IMR-90 (cell line): ENCODE data around the gene HTR5A. TPM values are rescaled to one million over a fixed set of nuclear protein-coding genes. Genes with fewer than 3 reads are reported as not detected.

ENCODE experiments used
- ATAC-seq: fragments of 200-7000 bp; cut with Tn5 transposase; 2 replicates; pipeline ENCODE4 v1.9.1; 2020; ENCODE audit warnings: low read depth, mild to moderate bottlenecking, moderate library complexity
- BruUV-seq: library from RNA; stranded (reverse); fragments of 400-500 nt; replicated peaks from 2 replicates; lab custom pipeline; 2021; lab: Mats Ljungman, UMichigan
- CTCF ChIA-PET: fragments of 300-600 bp; formaldehyde crosslinking; extraction: SDS; loops from one replicate; lab custom pipeline; 2021; ENCODE audit warnings: antibody characterized with exemption; lab: Yijun Ruan, JAX
- POLR2A ChIA-PET: fragments of 300-600 bp; sonication (Branson Sonifier 250); formaldehyde crosslinking; loops from one replicate; lab custom pipeline; 2022; ENCODE audit warnings: antibody characterized with exemption; ENCODE audit not compliant: unreplicated experiment; lab: Charles Lee
- DNase-seq: peaks from one replicate; pipeline ENCODE4 v3.0.0; 2013
- H2AFZ ChIP-seq: replicated peaks from 2 replicates; pipeline ENCODE3; 2013; ENCODE audit warnings: low read length, mild to moderate bottlenecking; ENCODE audit not compliant: poor library complexity
- H2AK5ac ChIP-seq: 2 replicates; pipeline ENCODE4 v1.6.1; 2013; ENCODE audit warnings: low read depth, low read length, inconsistent platforms
- H2AK9ac ChIP-seq: replicated peaks from 2 replicates; pipeline ENCODE3; 2013; ENCODE audit warnings: mild to moderate bottlenecking, low read depth, low read length, moderate library complexity; ENCODE audit not compliant: poor library complexity
- H2BK120ac ChIP-seq: 2 replicates; pipeline ENCODE4 v1.6.1; 2013; ENCODE audit warnings: low read depth, low read length, inconsistent platforms
- H2BK15ac ChIP-seq: 3 replicates; pipeline ENCODE4 v1.6.1; 2013; ENCODE audit warnings: low read depth, low read length, inconsistent platforms
- H2BK20ac ChIP-seq: 2 replicates; pipeline ENCODE4 v1.6.1; 2013; ENCODE audit warnings: low read depth, mild to moderate bottlenecking, inconsistent platforms, low read length, moderate library complexity
- H2BK5ac ChIP-seq: 2 replicates; pipeline ENCODE4 v1.6.1; 2013; ENCODE audit warnings: mild to moderate bottlenecking, low read depth, low read length, inconsistent platforms; ENCODE audit not compliant: poor library complexity, severe bottlenecking
- H3K14ac ChIP-seq: replicated peaks from 2 replicates; pipeline ENCODE4 v1.6.1; 2013; ENCODE audit warnings: low read depth, low read length, inconsistent platforms
- H3K18ac ChIP-seq: 2 replicates; pipeline ENCODE4 v1.6.1; 2013; ENCODE audit warnings: low read depth, low read length, control low read depth
- H3K23ac ChIP-seq: 2 replicates; pipeline ENCODE4 v1.6.1; 2013; ENCODE audit warnings: low read depth, low read length, inconsistent platforms
- H3K27ac ChIP-seq: 2 replicates; pipeline ENCODE4 v1.5.1; 2013; ENCODE audit warnings: mild to moderate bottlenecking, control low read depth, low read length; ENCODE audit not compliant: insufficient read depth
- H3K27me3 ChIP-seq: 2 replicates; pipeline ENCODE4 v1.6.1; 2013; ENCODE audit warnings: low read length; ENCODE audit not compliant: control insufficient read depth, insufficient read depth
- H3K36me3 ChIP-seq: 2 replicates; pipeline ENCODE4 v1.6.1; 2013; ENCODE audit warnings: low read length, mixed read lengths; ENCODE audit not compliant: control insufficient read depth, insufficient read depth
- H3K4ac ChIP-seq: 2 replicates; pipeline ENCODE4 v1.6.1; 2013; ENCODE audit warnings: low read depth, low read length, inconsistent platforms
- H3K4me1 ChIP-seq: 2 replicates; pipeline ENCODE4 v1.6.1; 2013; ENCODE audit warnings: low read length, mixed read lengths; ENCODE audit not compliant: control insufficient read depth, insufficient read depth
- H3K4me2 ChIP-seq: 2 replicates; pipeline ENCODE4 v1.6.1; 2013; ENCODE audit warnings: low read depth, mild to moderate bottlenecking, control low read depth, low read length, moderate library complexity
- H3K4me3 ChIP-seq: 2 replicates; pipeline ENCODE4 v1.5.1; 2013; ENCODE audit warnings: low read depth, mild to moderate bottlenecking, control low read depth, low read length, moderate library complexity; ENCODE audit not compliant: insufficient read depth
- H3K56ac ChIP-seq: 2 replicates; pipeline ENCODE4 v1.6.1; 2013; ENCODE audit warnings: low read length, inconsistent platforms; ENCODE audit not compliant: insufficient read depth; ENCODE audit errors: extremely low read depth
- H3K79me1 ChIP-seq, 2 experiments: 2 replicates each; pipeline ENCODE4 v1.6.1; 2013; ENCODE audit warnings: low read length in 2 of 2, inconsistent platforms in 1 of 2, low read depth in 1 of 2
- H3K9ac ChIP-seq: 2 replicates; pipeline ENCODE4 v1.6.1; 2013; ENCODE audit warnings: low read depth, low read length, control low read depth
- H3K9me1 ChIP-seq: 2 replicates; pipeline ENCODE4 v1.6.1; 2013; ENCODE audit warnings: low read length, inconsistent platforms; ENCODE audit not compliant: insufficient read depth
- H3K9me3 ChIP-seq: 2 replicates; pipeline ENCODE4 v1.6.1; 2013; ENCODE audit warnings: low read length; ENCODE audit not compliant: control insufficient read depth, insufficient read depth
- H4K20me1 ChIP-seq: 2 replicates; pipeline ENCODE4 v1.6.1; 2013; ENCODE audit warnings: low read length, inconsistent platforms; ENCODE audit not compliant: insufficient read depth
- H4K5ac ChIP-seq: 2 replicates; pipeline ENCODE4 v1.6.1; 2013; ENCODE audit warnings: mild to moderate bottlenecking, low read depth, low read length, control low read depth
- H4K8ac ChIP-seq, 2 experiments: 2 replicates each; pipeline ENCODE4 v1.6.1; 2013; ENCODE audit warnings: low read depth in 2 of 2, low read length in 2 of 2, control low read depth in 1 of 2, inconsistent platforms in 1 of 2
- H4K91ac ChIP-seq: 2 replicates; pipeline ENCODE4 v1.6.1; 2013; ENCODE audit warnings: low read depth, low read length, inconsistent platforms; ENCODE audit not compliant: insufficient read depth
- MAFK ChIP-seq: IDR thresholded peaks from 2 replicates; pipeline ENCODE4 v1.6.1; 2012; ENCODE audit warnings: low read depth, low read length, improper control_type of control experiment
- WGBS, 2 experiments: methylation state at CpG; one replicate each; pipeline versions ENCODE4 v1.1.5 to v1.1.7; 2013; ENCODE audit warnings: missing lambda C conversion rate in 2 of 2; ENCODE audit not compliant: insufficient read length in 1 of 2; ENCODE audit errors: extremely low coverage in 2 of 2; 5-methylcytosine and 5-hydroxymethylcytosine counted together
- dilution Hi-C: fragments of 300-500 bp; cut with HindIII; formaldehyde crosslinking; loops from one replicate; pipeline ENCODE4 v1.14.3; 2018; ENCODE audit warnings: low sequenced_read_pairs; ENCODE audit not compliant: unreplicated experiment
- in situ Hi-C: fragments of 300-500 bp; cut with MboI; formaldehyde crosslinking; loops from 3 replicates; pipeline ENCODE4 v1.14.3; 2019; ENCODE audit warnings: low sequenced_read_pairs, inconsistent platforms, mixed read lengths
- intact Hi-C: fragments of 100-400 bp; cut with micrococcal nuclease; formaldehyde crosslinking; loops from 2 replicates; pipeline ENCODE4 v1.10.0; 2022
- polyA plus RNA-seq, 3 experiments: library from polyadenylated mRNA; depleted of rRNA; stranded (reverse); fragments of >200 nt; gene quantifications; 2 replicates each; pipeline ENCODE4 v1.2.3, GENCODE V29; 2012; ENCODE audit warnings: low replicate concordance in 1 of 3
- total RNA-seq: library from RNA; depleted of rRNA; stranded (reverse); fragments of >200 nt; gene quantifications from 2 replicates; pipeline ENCODE4 v1.2.3, GENCODE V29; 2012
- TF ChIP-seq, protein P1 (sequence below): conservative IDR thresholded peaks from 2 replicates; pipeline ENCODE4 v1.5.1; 2012; ENCODE audit warnings: mild to moderate bottlenecking, low read depth, low read length, improper control_type of control experiment

HTR5A gene
- total and polyA plus RNA-seq, 2 of the 4 experiments (the other 2 are of a cell fraction), result not detected

DNA sequence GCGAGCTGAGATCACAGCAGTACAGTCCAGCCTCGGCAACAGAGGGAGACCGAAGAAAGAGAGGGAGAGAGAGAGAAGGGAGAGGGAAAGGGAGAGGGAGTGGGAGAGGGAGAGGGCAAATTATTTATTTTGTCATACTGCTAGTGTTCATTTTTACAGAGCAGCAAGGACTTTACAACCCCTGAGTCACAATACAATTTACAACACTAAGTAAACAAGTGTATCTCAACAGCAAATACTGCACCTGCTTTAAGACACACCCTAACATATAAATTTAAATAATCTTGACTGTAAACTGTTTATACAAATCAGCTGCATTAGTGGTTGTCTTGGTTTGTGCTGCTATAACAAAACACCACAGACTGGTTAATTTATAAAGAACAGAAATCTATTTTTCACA, 27.2 kb downstream of the HTR5A start:
- dilution Hi-C loops, result no loop called here
- TF ChIP-seq, protein P1, sequence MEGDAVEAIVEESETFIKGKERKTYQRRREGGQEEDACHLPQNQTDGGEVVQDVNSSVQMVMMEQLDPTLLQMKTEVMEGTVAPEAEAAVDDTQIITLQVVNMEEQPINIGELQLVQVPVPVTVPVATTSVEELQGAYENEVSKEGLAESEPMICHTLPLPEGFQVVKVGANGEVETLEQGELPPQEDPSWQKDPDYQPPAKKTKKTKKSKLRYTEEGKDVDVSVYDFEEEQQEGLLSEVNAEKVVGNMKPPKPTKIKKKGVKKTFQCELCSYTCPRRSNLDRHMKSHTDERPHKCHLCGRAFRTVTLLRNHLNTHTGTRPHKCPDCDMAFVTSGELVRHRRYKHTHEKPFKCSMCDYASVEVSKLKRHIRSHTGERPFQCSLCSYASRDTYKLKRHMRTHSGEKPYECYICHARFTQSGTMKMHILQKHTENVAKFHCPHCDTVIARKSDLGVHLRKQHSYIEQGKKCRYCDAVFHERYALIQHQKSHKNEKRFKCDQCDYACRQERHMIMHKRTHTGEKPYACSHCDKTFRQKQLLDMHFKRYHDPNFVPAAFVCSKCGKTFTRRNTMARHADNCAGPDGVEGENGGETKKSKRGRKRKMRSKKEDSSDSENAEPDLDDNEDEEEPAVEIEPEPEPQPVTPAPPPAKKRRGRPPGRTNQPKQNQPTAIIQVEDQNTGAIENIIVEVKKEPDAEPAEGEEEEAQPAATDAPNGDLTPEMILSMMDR, result no peak
- no peak for TF ChIP-seq MAFK
- H3K4ac ChIP-seq, result no peak overlapping the region
- ATAC-seq (no peak), DNase-seq (no peak)
- H3K4me1 ChIP-seq, result no peaks in the 10 kb centered on the region
- H3K4me3 ChIP-seq, result no peak overlapping the region
- H3K23ac ChIP-seq, result no peak overlapping the region
- H2AK5ac ChIP-seq, result no peak overlapping the region
- no peak overlapping the region for H4K8ac ChIP-seq
- intact Hi-C loops, result no loop called here
- in situ Hi-C loops, result no loop called here
- H3K79me1 ChIP-seq, result no peaks in the 10 kb centered on the region
- H3K9ac ChIP-seq, result no peak overlapping the region
- no peaks in the 10 kb centered on the region for H3K36me3 ChIP-seq
- H4K20me1 ChIP-seq, result no peaks in the 10 kb centered on the region
- H3K9me3 ChIP-seq, result no peaks in the 10 kb centered on the region
- no peak overlapping the region for H3K18ac ChIP-seq
- H3K4me2 ChIP-seq, result no peak overlapping the region
- H4K5ac ChIP-seq, result no peak overlapping the region
- 0% methylated on average over 1 of the region's 3 CpGs; no CpG with 5 or more reads in 1 of the 2 experiments for WGBS, 2 experiments
- no peak overlapping the region for H2AK9ac ChIP-seq
- H3K56ac ChIP-seq, result no peak overlapping the region
- H2AFZ ChIP-seq, result no peak overlapping the region
- H3K9me1 ChIP-seq, result no peaks in the 10 kb centered on the region
- no peak overlapping the region for H2BK120ac ChIP-seq
- no peak overlapping the region for H2BK5ac ChIP-seq
- no peaks in the 10 kb centered on the region for H3K27me3 ChIP-seq
- CTCF ChIA-PET, result no interaction called here
- H2BK15ac ChIP-seq, result no peak overlapping the region
- no peak overlapping the region for H3K14ac ChIP-seq
- POLR2A ChIA-PET, result no interaction called here
- no peak overlapping the region for H2BK20ac ChIP-seq
- H4K91ac ChIP-seq, result no peak overlapping the region
- BruUV-seq, result no TSS peak
- H3K27ac ChIP-seq, result no peak overlapping the region
